Loucy (cell line): ENCODE data around the gene SGIP1.

ENCODE experiments used
- EZH2phosphoT487 ChIP-seq: fragments of 200-600 bp; IDR thresholded peaks from 2 replicates; pipeline ENCODE4 v1.6.1; 2018; ENCODE audit warnings: antibody characterized with exemption, mild to moderate bottlenecking, moderate library complexity, borderline replicate concordance
- TF ChIP-seq, protein P1 (sequence below): fragments of 200-600 bp; sonication (generic); conservative IDR thresholded peaks from 2 replicates; pipeline ENCODE4 v1.5.1; 2014; ENCODE audit warnings: mild to moderate bottlenecking, antibody characterized with exemption, low read length

DNA sequence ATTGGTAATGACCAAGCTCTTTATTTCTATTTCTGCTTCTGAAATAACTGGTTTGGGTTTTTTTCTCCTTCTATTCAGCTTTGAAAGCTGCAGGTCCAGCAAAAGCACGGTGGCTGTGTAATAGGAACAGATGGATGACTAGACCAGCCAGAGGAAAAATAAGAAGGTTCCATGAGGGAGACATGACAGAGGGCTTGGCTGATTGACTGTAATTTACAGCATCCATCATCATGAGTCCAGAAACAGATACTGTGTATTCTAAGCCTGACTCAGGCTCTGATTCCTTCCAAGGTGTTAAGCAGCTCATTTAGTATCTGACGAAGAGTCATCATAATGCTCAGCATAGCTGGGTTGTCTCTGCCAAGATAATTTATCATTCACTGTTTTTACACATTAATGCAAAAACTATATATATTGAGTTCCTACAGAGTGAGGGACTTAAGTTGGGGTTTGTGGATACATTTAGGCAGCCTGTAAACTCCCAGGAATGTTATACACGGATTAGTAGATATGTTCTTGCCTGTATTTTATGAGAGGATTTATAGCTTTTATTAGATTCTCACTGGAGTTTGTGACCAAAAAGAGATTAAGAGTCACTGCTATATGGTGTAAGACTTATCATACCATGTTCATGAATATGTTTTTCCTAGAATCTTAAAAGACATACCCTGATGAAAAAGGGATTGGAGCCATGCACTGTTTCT is 72.6 kb downstream of the SGIP1 start:
- TF ChIP-seq, protein P1, sequence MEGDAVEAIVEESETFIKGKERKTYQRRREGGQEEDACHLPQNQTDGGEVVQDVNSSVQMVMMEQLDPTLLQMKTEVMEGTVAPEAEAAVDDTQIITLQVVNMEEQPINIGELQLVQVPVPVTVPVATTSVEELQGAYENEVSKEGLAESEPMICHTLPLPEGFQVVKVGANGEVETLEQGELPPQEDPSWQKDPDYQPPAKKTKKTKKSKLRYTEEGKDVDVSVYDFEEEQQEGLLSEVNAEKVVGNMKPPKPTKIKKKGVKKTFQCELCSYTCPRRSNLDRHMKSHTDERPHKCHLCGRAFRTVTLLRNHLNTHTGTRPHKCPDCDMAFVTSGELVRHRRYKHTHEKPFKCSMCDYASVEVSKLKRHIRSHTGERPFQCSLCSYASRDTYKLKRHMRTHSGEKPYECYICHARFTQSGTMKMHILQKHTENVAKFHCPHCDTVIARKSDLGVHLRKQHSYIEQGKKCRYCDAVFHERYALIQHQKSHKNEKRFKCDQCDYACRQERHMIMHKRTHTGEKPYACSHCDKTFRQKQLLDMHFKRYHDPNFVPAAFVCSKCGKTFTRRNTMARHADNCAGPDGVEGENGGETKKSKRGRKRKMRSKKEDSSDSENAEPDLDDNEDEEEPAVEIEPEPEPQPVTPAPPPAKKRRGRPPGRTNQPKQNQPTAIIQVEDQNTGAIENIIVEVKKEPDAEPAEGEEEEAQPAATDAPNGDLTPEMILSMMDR: no peak
- no peak for TF ChIP-seq EZH2phosphoT487
